SU-DHL-6 (cell line): ENCODE measurements around the gene PDZD8.

Experiments
- H2AFZ ChIP-seq: fragments of 200-600 bp; sonication (generic); 2 replicates; pipeline ENCODE4 v1.6.1; 2014; ENCODE audit warnings: low read depth, mild to moderate bottlenecking, moderate library complexity, mixed read lengths, antibody characterized with exemption, low read length; ENCODE audit not compliant: severe bottlenecking
- H3F3A ChIP-seq: fragments of 200-600 bp; shearing (Covaris generic); 2 replicates; pipeline ENCODE4 v1.6.0; 2016; ENCODE audit warnings: antibody characterized with exemption, mild to moderate bottlenecking; ENCODE audit not compliant: insufficient read depth
- H3K27ac ChIP-seq: fragments of 200-600 bp; sonication (generic); 2 replicates; pipeline ENCODE4 v1.5.1; 2016; ENCODE audit warnings: low read depth, mild to moderate bottlenecking, low read length, moderate library complexity, mixed read lengths
- H3K27me3 ChIP-seq: fragments of 200-600 bp; sonication (generic), shearing (Covaris generic); 2 replicates; pipeline ENCODE4 v1.6.0; 2014; ENCODE audit warnings: mild to moderate bottlenecking, low read length
- H3K36me3 ChIP-seq: fragments of 200-600 bp; sonication (generic); 2 replicates; pipeline ENCODE4 v1.6.1; 2014; ENCODE audit warnings: mild to moderate bottlenecking, low read length, mixed read lengths
- H3K4me2 ChIP-seq: fragments of 300-600, 200-600 bp; shearing (Covaris generic), sonication (generic); 2 replicates; pipeline ENCODE4 v1.6.0; 2014; ENCODE audit warnings: low read length, low read depth, mild to moderate bottlenecking; ENCODE audit not compliant: poor library complexity, severe bottlenecking
- H3K4me3 ChIP-seq: fragments of 200-600 bp; sonication (generic); 2 replicates; pipeline ENCODE4 v1.5.1; 2014; ENCODE audit warnings: antibody characterized with exemption, low read length, mild to moderate bottlenecking, mixed read lengths; ENCODE audit not compliant: insufficient read depth, poor library complexity, severe bottlenecking
- H3K79me2 ChIP-seq: fragments of 200-600 bp; sonication (generic); 2 replicates; pipeline ENCODE4 v1.6.1; 2014; ENCODE audit warnings: mild to moderate bottlenecking, low read length, moderate library complexity; ENCODE audit not compliant: insufficient read depth
- H3K9ac ChIP-seq: fragments of 200-600 bp; sonication (generic); 2 replicates; pipeline ENCODE4 v1.7.0; 2014; ENCODE audit warnings: mild to moderate bottlenecking, low read length
- H3K9me2 ChIP-seq: fragments of 200-600 bp; sonication (generic); replicated peaks from 2 replicates; pipeline ENCODE4 v1.6.1; 2014; ENCODE audit warnings: low read length; ENCODE audit not compliant: insufficient read depth
- H3K9me3 ChIP-seq: fragments of 200-600 bp; sonication (generic); 2 replicates; pipeline ENCODE4 v1.6.1; 2014; ENCODE audit warnings: low read length, mixed read lengths; ENCODE audit not compliant: insufficient read depth
- H4K20me1 ChIP-seq: fragments of 200-600 bp; sonication (generic); 2 replicates; pipeline ENCODE4 v1.6.1; 2014; ENCODE audit warnings: low read depth, mild to moderate bottlenecking, antibody characterized with exemption, low read length, moderate library complexity, mixed read lengths
- EZH2phosphoT487 ChIP-seq: fragments of 200-600 bp; sonication (generic), shearing (Covaris generic); conservative IDR thresholded peaks from 2 replicates; pipeline ENCODE4 v1.6.1; 2018; ENCODE audit warnings: mild to moderate bottlenecking, antibody characterized with exemption, low read length, moderate library complexity, mixed read lengths
- TF ChIP-seq, protein P1 (sequence below): fragments of 200-600 bp; sonication (generic); IDR thresholded peaks from one replicate; pipeline ENCODE4 v1.5.1; 2017; ENCODE audit warnings: antibody characterized with exemption, mild to moderate bottlenecking, low read length, moderate library complexity; ENCODE audit not compliant: insufficient read depth, poor library complexity, severe bottlenecking

The PDZD8 gene

DNA sequence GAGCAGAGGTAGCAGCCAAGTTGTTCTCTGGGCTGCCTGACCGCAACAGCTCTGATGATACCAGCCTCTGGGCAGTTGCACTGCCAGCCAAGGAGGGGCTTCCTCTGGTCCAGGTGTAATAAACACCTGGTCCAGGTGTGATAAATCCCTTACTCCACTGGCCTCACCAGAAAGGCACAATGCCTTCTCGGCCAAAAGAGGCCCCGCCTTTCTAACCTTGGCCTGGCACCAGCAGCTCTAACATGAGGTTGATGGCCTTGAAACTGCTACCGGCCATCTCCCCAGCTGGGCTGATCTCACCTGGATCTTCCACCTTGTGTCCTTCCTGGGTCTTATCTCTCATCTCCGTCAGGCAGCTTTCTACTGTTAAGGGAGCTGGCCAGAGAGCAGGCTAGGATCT lies 45.5 kb upstream of the PDZD8 start:
- Histone ChIP-seq H3K9me2 (no peaks in the 10 kb centered on the region), H2AFZ (no peak overlapping the region), H3K36me3 (no peaks in the 10 kb centered on the region), H3K4me3 (no peak overlapping the region), H3K9me3 (no peaks in the 10 kb centered on the region), H3K27ac (no peak overlapping the region), H3K9ac (no peak overlapping the region), H3K27me3 (no peaks in the 10 kb centered on the region), H3F3A (no peaks in the 10 kb centered on the region), H3K4me2 (no peak overlapping the region), H4K20me1 (no peaks in the 10 kb centered on the region), H3K79me2 (no peaks in the 10 kb centered on the region)
- no peak for TF ChIP-seq EZH2phosphoT487
- TF ChIP-seq, protein P1, sequence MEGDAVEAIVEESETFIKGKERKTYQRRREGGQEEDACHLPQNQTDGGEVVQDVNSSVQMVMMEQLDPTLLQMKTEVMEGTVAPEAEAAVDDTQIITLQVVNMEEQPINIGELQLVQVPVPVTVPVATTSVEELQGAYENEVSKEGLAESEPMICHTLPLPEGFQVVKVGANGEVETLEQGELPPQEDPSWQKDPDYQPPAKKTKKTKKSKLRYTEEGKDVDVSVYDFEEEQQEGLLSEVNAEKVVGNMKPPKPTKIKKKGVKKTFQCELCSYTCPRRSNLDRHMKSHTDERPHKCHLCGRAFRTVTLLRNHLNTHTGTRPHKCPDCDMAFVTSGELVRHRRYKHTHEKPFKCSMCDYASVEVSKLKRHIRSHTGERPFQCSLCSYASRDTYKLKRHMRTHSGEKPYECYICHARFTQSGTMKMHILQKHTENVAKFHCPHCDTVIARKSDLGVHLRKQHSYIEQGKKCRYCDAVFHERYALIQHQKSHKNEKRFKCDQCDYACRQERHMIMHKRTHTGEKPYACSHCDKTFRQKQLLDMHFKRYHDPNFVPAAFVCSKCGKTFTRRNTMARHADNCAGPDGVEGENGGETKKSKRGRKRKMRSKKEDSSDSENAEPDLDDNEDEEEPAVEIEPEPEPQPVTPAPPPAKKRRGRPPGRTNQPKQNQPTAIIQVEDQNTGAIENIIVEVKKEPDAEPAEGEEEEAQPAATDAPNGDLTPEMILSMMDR = no peak

DNA sequence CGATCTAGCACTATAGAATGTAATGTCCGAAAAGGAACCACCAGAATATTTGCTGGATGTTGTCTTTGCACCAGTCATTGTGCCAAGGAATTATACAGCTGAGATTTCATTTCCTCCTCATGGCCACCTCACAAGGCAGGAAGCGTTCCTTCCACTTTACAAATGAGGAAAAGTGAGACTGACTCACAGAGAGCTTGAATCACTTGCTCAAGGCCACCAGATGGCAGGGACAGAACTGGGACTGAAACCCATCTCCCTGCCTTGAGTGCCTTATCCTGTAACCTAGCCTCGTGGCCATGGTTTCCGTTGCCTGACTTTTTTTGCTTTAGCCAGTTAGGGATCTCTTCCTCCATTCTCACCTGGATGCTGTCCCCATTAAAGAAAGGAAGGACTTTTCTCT lies 44.7 kb upstream of the PDZD8 start:
- H3K4me3 ChIP-seq = no peak overlapping the region
- no peak overlapping the region for H3K4me2 ChIP-seq
- H3K27me3 ChIP-seq = no peaks in the 10 kb centered on the region
- no peaks in the 10 kb centered on the region for H3K79me2 ChIP-seq
- no peak overlapping the region for H2AFZ ChIP-seq
- H3K9ac ChIP-seq = no peak overlapping the region
- TF ChIP-seq, protein P1 = no peak
- TF ChIP-seq EZH2phosphoT487 = no peak
- H3K36me3 ChIP-seq = no peaks in the 10 kb centered on the region
- no peaks in the 10 kb centered on the region for H3K9me2 ChIP-seq
- no peak overlapping the region for H3K27ac ChIP-seq
- no peaks in the 10 kb centered on the region for H4K20me1 ChIP-seq
- no peaks in the 10 kb centered on the region for H3K9me3 ChIP-seq
- no peaks in the 10 kb centered on the region for H3F3A ChIP-seq

DNA sequence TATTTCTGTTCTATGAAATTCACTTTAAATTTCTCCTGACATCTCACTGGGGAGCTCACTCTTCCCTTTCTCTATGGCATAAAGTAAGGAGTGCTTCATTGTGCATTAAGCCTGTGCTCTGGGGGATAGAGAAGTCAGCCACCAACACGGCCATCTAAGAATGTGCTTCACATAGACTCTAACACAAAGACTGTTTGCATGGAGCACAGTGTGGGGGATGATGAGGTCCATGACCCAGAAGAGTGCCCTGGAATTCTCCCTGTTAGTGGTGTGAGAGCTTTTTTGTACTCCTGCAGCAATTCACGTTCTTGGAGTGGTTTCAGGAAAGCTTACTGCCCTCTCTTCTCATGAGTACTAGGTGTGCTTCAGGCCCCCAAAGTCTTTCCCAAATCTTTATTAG lies 43.9 kb upstream of the PDZD8 start:
- no peaks in the 10 kb centered on the region for H4K20me1 ChIP-seq
- TF ChIP-seq, protein P1 = no peak
- TF ChIP-seq EZH2phosphoT487 = no peak
- H3K79me2 ChIP-seq = no peaks in the 10 kb centered on the region

DNA sequence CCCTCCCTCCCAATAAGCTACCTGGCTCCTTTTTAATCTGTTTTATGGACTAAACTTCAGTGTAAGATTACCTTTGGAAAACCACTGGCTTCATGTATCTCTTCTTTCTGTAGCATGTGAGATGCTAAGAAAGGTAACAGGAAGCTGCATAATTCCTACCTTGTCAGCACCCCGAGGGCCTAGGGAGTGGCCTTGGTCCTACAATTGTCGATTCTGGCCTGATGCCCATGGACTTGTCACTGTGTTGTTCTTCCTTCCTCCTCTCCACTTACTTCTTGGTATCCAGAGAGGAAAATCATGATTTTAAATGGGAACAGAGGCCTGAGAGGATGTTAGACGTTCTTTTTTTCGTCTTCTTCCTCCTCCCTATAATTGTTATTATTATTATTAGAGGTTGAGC lies 42.9 kb upstream of the PDZD8 start:
- no peaks in the 10 kb centered on the region for H3K36me3 ChIP-seq
- no peak for TF ChIP-seq EZH2phosphoT487
- TF ChIP-seq, protein P1 = no peak
- no peaks in the 10 kb centered on the region for H3F3A ChIP-seq
- no peaks in the 10 kb centered on the region for H3K9me2 ChIP-seq
- H3K9ac ChIP-seq = no peak overlapping the region
- H3K4me2 ChIP-seq = no peak overlapping the region
- H3K27me3 ChIP-seq = no peaks in the 10 kb centered on the region
- no peaks in the 10 kb centered on the region for H3K79me2 ChIP-seq
- no peak overlapping the region for H3K27ac ChIP-seq
- H3K4me3 ChIP-seq = no peak overlapping the region
- H4K20me1 ChIP-seq = no peaks in the 10 kb centered on the region
- no peaks in the 10 kb centered on the region for H3K9me3 ChIP-seq
- no peak overlapping the region for H2AFZ ChIP-seq

More for the DNA sequence above, 43.9 kb upstream of the PDZD8 start:
- Histone ChIP-seq H3K36me3 (no peaks in the 10 kb centered on the region), H3K4me3 (no peak overlapping the region), H3K9me3 (no peaks in the 10 kb centered on the region), H3K9ac (no peak overlapping the region), H3K9me2 (no peaks in the 10 kb centered on the region), H3K4me2 (no peak overlapping the region), H3K27ac (no peak overlapping the region), H3F3A (no peaks in the 10 kb centered on the region), H3K27me3 (no peaks in the 10 kb centered on the region), H2AFZ (no peak overlapping the region)
